H9 (cell line): ENCODE results near the gene IMMP2L. TPM values are rescaled to one million over a fixed set of nuclear protein-coding genes. Genes with fewer than 3 reads are reported as not detected.

Experiments
- DNase-seq: peaks from one replicate; pipeline ENCODE4 v3.0.0-alpha.2; 2017
- H2AFZ ChIP-seq: one replicate; pipeline ENCODE4 v1.6.1; 2013; ENCODE audit warnings: mild to moderate bottlenecking, low read length, control low read depth, moderate library complexity
- H2AK5ac ChIP-seq: 2 replicates; pipeline ENCODE4 v1.6.1; 2013; ENCODE audit warnings: low read length, control low read depth, mixed read lengths; ENCODE audit not compliant: insufficient read length
- H2BK120ac ChIP-seq: one replicate; pipeline ENCODE4 v1.6.1; 2013; ENCODE audit warnings: low read depth, mild to moderate bottlenecking, low read length, control low read depth, inconsistent platforms; ENCODE audit not compliant: poor library complexity, severe bottlenecking
- H2BK12ac ChIP-seq: 2 replicates; pipeline ENCODE4 v1.6.1; 2013; ENCODE audit warnings: low read length, control low read depth, mixed read lengths, low read depth; ENCODE audit not compliant: insufficient read length
- H2BK15ac ChIP-seq: 2 replicates; pipeline ENCODE4 v1.6.1; 2013; ENCODE audit warnings: low read depth, low read length, control low read depth
- H2BK20ac ChIP-seq: one replicate; pipeline ENCODE4 v1.6.1; 2013; ENCODE audit warnings: low read depth, mild to moderate bottlenecking, low read length, control low read depth, inconsistent platforms; ENCODE audit not compliant: poor library complexity, severe bottlenecking
- H2BK5ac ChIP-seq: 2 replicates; pipeline ENCODE4 v1.6.1; 2013; ENCODE audit warnings: low read length, control low read depth, mixed read lengths; ENCODE audit not compliant: insufficient read length
- H3K14ac ChIP-seq: 2 replicates; pipeline ENCODE4 v1.6.1; 2013; ENCODE audit warnings: low read length, control low read depth; ENCODE audit not compliant: insufficient read depth
- H3K18ac ChIP-seq: 2 replicates; pipeline ENCODE4 v1.6.1; 2013; ENCODE audit warnings: low read depth, mild to moderate bottlenecking, mixed read lengths, low read length, control low read depth; ENCODE audit not compliant: insufficient read length
- H3K23ac ChIP-seq: 2 replicates; pipeline ENCODE4 v1.6.1; 2013; ENCODE audit warnings: low read length, control low read depth, mixed read lengths, low read depth; ENCODE audit not compliant: insufficient read length
- H3K23me2 ChIP-seq: 2 replicates; pipeline ENCODE4 v1.6.1; 2013; ENCODE audit warnings: low read depth, mild to moderate bottlenecking, mixed read lengths, low read length, control low read depth; ENCODE audit not compliant: insufficient read length, poor library complexity, severe bottlenecking
- H3K27ac ChIP-seq: 2 replicates; pipeline ENCODE4 v1.5.1; 2013; ENCODE audit warnings: low read length, control low read depth, mixed read lengths, low read depth; ENCODE audit not compliant: insufficient read length
- H3K27me3 ChIP-seq: 2 replicates; pipeline ENCODE4 v1.6.1; 2013; ENCODE audit warnings: low read length, control low read depth, inconsistent platforms; ENCODE audit not compliant: insufficient read depth
- H3K4ac ChIP-seq: 2 replicates; pipeline ENCODE4 v1.6.1; 2013; ENCODE audit warnings: low read depth, mild to moderate bottlenecking, control low read depth, inconsistent platforms, low read length, moderate library complexity
- H3K4me1 ChIP-seq: 2 replicates; pipeline ENCODE4 v1.6.1; 2013; ENCODE audit warnings: low read length, control low read depth, inconsistent platforms; ENCODE audit not compliant: insufficient read depth
- H3K4me2 ChIP-seq: 2 replicates; pipeline ENCODE4 v1.6.1; 2013; ENCODE audit warnings: low read length, control low read depth, mixed read lengths; ENCODE audit not compliant: insufficient read length, insufficient read depth
- H3K56ac ChIP-seq: 2 replicates; pipeline ENCODE4 v1.6.1; 2013; ENCODE audit warnings: low read depth, mild to moderate bottlenecking, mixed read lengths, low read length, control low read depth; ENCODE audit not compliant: insufficient read length
- H3K79me1 ChIP-seq: 2 replicates; pipeline ENCODE4 v1.6.1; 2013; ENCODE audit warnings: low read depth, mild to moderate bottlenecking, moderate library complexity, low read length, control low read depth, inconsistent platforms; ENCODE audit not compliant: insufficient read depth, poor library complexity, severe bottlenecking
- H3K79me2 ChIP-seq: 2 replicates; pipeline ENCODE4 v1.6.1; 2013; ENCODE audit warnings: low read length, control low read depth, inconsistent platforms; ENCODE audit not compliant: insufficient read depth
- H3K9ac ChIP-seq: 2 replicates; pipeline ENCODE4 v1.6.1; 2013; ENCODE audit warnings: low read length, control low read depth, mixed read lengths; ENCODE audit not compliant: insufficient read length; ENCODE audit errors: extremely low read depth
- H3K9me3 ChIP-seq: one replicate; pipeline ENCODE4 v1.6.1; 2013; ENCODE audit warnings: low read depth, low read length, inconsistent platforms; ENCODE audit not compliant: control insufficient read depth
- H3T11ph ChIP-seq: one replicate; pipeline ENCODE4 v1.6.1; 2013; ENCODE audit warnings: mild to moderate bottlenecking, low read length, control low read depth, inconsistent platforms
- H4K20me1 ChIP-seq: one replicate; pipeline ENCODE4 v1.6.1; 2013; ENCODE audit not compliant: control insufficient read depth, insufficient read length, insufficient read depth
- H4K5ac ChIP-seq: 2 replicates; pipeline ENCODE4 v1.6.1; 2013; ENCODE audit warnings: low read depth, mild to moderate bottlenecking, mixed read lengths, low read length, control low read depth; ENCODE audit not compliant: insufficient read length
- H4K8ac ChIP-seq: replicated peaks from 2 replicates; pipeline ENCODE4 v1.6.1; 2013; ENCODE audit warnings: low read length, control low read depth, mixed read lengths, low read depth; ENCODE audit not compliant: insufficient read length
- H4K91ac ChIP-seq: 2 replicates; pipeline ENCODE4 v1.6.1; 2013; ENCODE audit warnings: low read depth, mild to moderate bottlenecking, moderate library complexity, mixed read lengths, low read length, control low read depth; ENCODE audit not compliant: insufficient read length
- H3K27ac Mint-ChIP-seq, 3 experiments: 2 replicates in 2 of 3; 3 replicates in 1 of 3; pipeline ENCODE4 v1.8.0; 2020 to 2021; ENCODE audit warnings: mixed read lengths in 3 of 3, mild to moderate bottlenecking in 1 of 3, moderate library complexity in 1 of 3
- H3K27me3 Mint-ChIP-seq: 2 replicates; pipeline ENCODE4 v1.8.0; 2021; ENCODE audit warnings: low read depth, mild to moderate bottlenecking, moderate library complexity, mixed read lengths
- H3K36me3 Mint-ChIP-seq, 3 experiments: 2 replicates in 2 of 3; 3 replicates in 1 of 3; pipeline ENCODE4 v1.8.0; 2020 to 2021; ENCODE audit warnings: low read depth in 3 of 3, mixed read lengths in 3 of 3; ENCODE audit not compliant: insufficient read depth in 1 of 3
- H3K4me1 Mint-ChIP-seq, 2 experiments: 2 replicates each; pipeline ENCODE4 v1.8.0; 2020; ENCODE audit warnings: mixed read lengths in 2 of 2
- H3K4me3 Mint-ChIP-seq, 2 experiments: 2 replicates in 1 of 2; 3 replicates in 1 of 2; pipeline ENCODE4 v1.8.0; 2020 to 2021; ENCODE audit warnings: mild to moderate bottlenecking in 2 of 2, mixed read lengths in 2 of 2, moderate library complexity in 1 of 2
- H3K9me3 Mint-ChIP-seq, 2 experiments: 2 replicates in 1 of 2; 3 replicates in 1 of 2; pipeline ENCODE4 v1.8.0; 2020; ENCODE audit warnings: mild to moderate bottlenecking in 2 of 2, mixed read lengths in 2 of 2, moderate library complexity in 1 of 2
- WGBS: extraction: QIAGEN DNeasy Blood & Tissue Kit; methylation state at CpG from one replicate; pipeline ENCODE4 v1.1.7; 2013; ENCODE audit warnings: missing lambda C conversion rate, low lambda C conversion rate, mixed read lengths; ENCODE audit not compliant: insufficient read length; ENCODE audit errors: extremely low coverage; 5-methylcytosine and 5-hydroxymethylcytosine counted together
- total RNA-seq: library from RNA; stranded (reverse); gene quantifications from 2 replicates; pipeline ENCODE4 v1.2.1, GENCODE V29; 2021
- TF ChIP-seq, protein P1 (sequence below): fragments of 200-600 bp; sonication (generic); conservative IDR thresholded peaks from 3 replicates; pipeline ENCODE4 v1.8.0; 2021; ENCODE audit warnings: antibody characterized with exemption, mild to moderate bottlenecking

The IMMP2L gene
- total RNA-seq, 1 experiment from 2014 or later: 14.7 TPM

- Histone ChIP-seq H4K91ac (no peak overlapping the region), H2BK5ac (no peak overlapping the region), H3K27ac (no peak overlapping the region), H3K23ac (no peak overlapping the region), H3K9ac (no peak overlapping the region), H3T11ph (no peak overlapping the region), H3K14ac (no peak overlapping the region), H3K23me2 (no peaks in the 10 kb centered on the region), H3K79me2 (no peaks in the 10 kb centered on the region), H4K8ac (no peak overlapping the region), H3K56ac (no peak overlapping the region), H2AFZ (no peak overlapping the region), H4K20me1 (no peaks in the 10 kb centered on the region), H2BK12ac (no peak overlapping the region), H3K79me1 (no peaks in the 10 kb centered on the region), H2BK15ac (no peak overlapping the region), H3K18ac (no peak overlapping the region), H2AK5ac (no peak overlapping the region), H3K27me3 (no peaks in the 10 kb centered on the region), H2BK120ac (no peak overlapping the region), H2BK20ac (no peak overlapping the region), H3K4me2 (no peak overlapping the region), H4K5ac (no peak overlapping the region), H3K4me1 (no peaks in the 10 kb centered on the region), H3K4ac (no peak overlapping the region), H3K9me3 (no peaks in the 10 kb centered on the region)
- DNase-seq: no peak
- Mint-ChIP-seq H3K9me3 (no peaks in the 10 kb centered on the region), H3K36me3 (no peaks in the 10 kb centered on the region), H3K4me3 (no peak overlapping the region), H3K27me3 (no peaks in the 10 kb centered on the region), H3K4me1 (peaks cover 5 to 9% of the 10 kb centered on the region in 2 experiments), H3K27ac (no peak overlapping the region)
- WGBS: no CpG with 5 or more reads among the region's 3 CpGs
- TF ChIP-seq, protein P1, sequence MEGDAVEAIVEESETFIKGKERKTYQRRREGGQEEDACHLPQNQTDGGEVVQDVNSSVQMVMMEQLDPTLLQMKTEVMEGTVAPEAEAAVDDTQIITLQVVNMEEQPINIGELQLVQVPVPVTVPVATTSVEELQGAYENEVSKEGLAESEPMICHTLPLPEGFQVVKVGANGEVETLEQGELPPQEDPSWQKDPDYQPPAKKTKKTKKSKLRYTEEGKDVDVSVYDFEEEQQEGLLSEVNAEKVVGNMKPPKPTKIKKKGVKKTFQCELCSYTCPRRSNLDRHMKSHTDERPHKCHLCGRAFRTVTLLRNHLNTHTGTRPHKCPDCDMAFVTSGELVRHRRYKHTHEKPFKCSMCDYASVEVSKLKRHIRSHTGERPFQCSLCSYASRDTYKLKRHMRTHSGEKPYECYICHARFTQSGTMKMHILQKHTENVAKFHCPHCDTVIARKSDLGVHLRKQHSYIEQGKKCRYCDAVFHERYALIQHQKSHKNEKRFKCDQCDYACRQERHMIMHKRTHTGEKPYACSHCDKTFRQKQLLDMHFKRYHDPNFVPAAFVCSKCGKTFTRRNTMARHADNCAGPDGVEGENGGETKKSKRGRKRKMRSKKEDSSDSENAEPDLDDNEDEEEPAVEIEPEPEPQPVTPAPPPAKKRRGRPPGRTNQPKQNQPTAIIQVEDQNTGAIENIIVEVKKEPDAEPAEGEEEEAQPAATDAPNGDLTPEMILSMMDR: no peak
Measured at GRCh38 chr7:110974441-110974840, 587.9 kb downstream of the IMMP2L start.
